Stimulated activated CD8-positive, alpha-beta memory T cell treated with anti-CD3 and anti-CD28 coated beads, Interleukin-7, amount 100 ng/mL, for 24 hours (primary cell): ENCODE data around the gene MRAP2.
"Not testable (repeated sequence)": the region's sequence is repeated elsewhere in the genome, so short reads cannot be mapped to it uniquely, and the experiment has no call there.

ENCODE experiments used
- DNase-seq: peaks from one replicate; pipeline ENCODE4 v3.0.0-alpha.2; 2020; ENCODE audit warnings: low read depth

The MRAP2 gene

GRCh38 chr6:84032000-84032399 lies 1.6 kb upstream of the MRAP2 start:
- DNase-seq, result not testable (repeated sequence)

- no peak for DNase-seq
Measured at GRCh38 chr6:84035484-84035883, 1.9 kb downstream of the MRAP2 start.

DNA sequence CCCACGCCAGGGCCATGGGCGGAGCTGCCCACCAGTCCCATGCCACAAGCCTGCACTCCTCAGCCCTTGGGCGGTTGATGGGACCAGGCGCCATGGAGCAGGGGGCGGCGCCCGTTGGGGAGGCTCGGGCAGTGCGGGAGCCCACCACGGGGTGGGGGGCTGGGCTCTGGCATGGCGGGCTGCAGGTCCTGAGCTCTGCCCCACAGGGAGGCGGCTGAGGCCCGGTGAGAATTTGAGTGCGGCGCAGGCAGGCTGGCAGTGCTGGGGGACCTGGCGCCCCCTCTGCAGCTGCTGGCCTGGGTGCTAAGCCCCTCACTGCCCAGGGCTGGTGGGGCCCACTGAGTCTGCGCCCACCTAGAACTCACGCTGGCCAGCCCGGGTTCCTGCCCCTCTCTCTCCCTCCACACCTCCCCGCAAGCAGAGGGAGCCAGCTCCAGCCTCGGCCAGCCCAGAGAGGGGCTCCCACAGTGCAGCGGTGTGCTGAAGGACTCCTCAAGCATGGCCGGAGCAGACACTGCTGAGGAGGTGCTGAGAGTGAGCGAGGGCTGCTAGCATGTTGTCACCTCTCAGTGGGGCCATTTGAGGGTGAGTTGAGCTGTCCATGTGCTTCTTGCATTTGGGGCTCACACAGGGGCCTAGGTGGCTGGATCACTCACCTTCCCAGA lies 4.0 kb downstream of the MRAP2 start:
- no peak for DNase-seq

- no peak for DNase-seq
Measured at GRCh38 chr6:84042603-84043002, 9.0 kb downstream of the MRAP2 start.

- no peak for DNase-seq
Measured at GRCh38 chr6:84043555-84043954, 10.0 kb downstream of the MRAP2 start.

GRCh38 chr6:84046755-84047154 lies 13.2 kb downstream of the MRAP2 start:
- no peak for DNase-seq

- DNase-seq, result no peak
Measured at GRCh38 chr6:84048588-84048987, 15.0 kb downstream of the MRAP2 start.

DNA sequence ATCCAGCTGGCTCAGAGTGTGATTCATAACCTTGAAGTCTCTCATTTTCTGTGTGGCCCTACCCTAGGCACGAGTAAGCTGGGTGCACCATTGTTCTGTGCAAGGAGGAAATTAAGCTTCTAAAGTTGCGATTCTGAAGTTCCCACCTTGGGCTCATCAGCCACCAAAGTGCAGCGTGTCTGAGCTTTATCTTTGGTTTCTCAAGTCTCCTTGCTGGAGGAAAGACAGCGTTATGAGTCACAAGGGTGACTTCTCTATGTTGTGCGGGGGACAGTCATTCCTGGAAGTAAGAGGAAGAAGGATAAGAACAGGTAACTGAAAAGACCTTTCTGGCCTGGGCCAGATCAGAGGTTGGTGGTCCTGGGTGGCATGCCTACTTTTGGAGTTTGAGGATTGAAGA lies 16.8 kb downstream of the MRAP2 start:
- no peak for DNase-seq

- no peak for DNase-seq
Measured at GRCh38 chr6:84052204-84052882, 18.8 kb downstream of the MRAP2 start.

GRCh38 chr6:84052883-84053241 lies 19.3 kb downstream of the MRAP2 start:
- no peak for DNase-seq

- DNase-seq, result no peak
Measured at GRCh38 chr6:84055647-84056046, 22.1 kb downstream of the MRAP2 start.

GRCh38 chr6:84057908-84058307 lies 24.3 kb downstream of the MRAP2 start:
- DNase-seq, result no peak

- no peak for DNase-seq
Measured at GRCh38 chr6:84059082-84059481, 25.5 kb downstream of the MRAP2 start.

DNA sequence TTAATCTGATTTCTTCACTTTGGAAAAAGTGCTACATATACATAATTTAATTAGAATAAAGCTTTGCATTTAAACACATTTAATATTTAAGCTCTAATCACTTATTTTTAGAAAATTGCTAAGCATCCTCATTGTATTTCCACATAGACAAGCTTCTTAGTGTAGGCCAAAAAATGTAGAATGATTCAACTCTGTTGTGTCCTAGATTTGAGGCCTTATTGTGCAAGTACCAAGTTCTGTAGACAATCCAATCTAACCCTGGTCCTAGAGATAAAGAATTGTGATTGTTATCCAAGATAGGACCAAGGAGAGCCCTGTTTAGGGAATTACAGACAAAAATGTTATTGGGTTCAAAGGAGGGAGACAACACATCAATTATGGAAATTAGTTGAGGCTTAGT lies 27.6 kb downstream of the MRAP2 start:
- no peak for DNase-seq

- DNase-seq, result no peak
Measured at GRCh38 chr6:84061613-84062398, 28.2 kb downstream of the MRAP2 start.

- no peak for DNase-seq
Measured at GRCh38 chr6:84062519-84063154, 29.1 kb downstream of the MRAP2 start.

GRCh38 chr6:84065693-84066290 lies 32.2 kb downstream of the MRAP2 start:
- DNase-seq, result no peak

DNA sequence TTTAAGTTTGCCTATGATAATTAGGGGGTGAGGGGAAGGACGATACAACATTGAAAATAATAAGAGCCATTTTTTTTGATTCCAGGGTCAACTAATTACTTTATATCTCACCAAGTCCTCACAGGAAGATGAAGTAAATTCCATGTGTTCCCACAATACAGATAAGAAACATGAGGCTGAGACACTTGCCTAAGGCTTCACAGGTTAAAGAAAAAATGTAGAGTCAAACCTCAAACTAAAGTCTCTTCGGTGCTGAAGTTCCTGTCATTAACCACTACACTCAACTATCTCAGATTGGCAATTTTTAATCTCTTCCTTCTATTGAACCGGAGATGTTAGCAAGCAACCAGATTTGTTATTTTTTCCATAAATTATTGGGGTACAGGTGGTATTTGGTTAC lies 33.0 kb downstream of the MRAP2 start:
- DNase-seq, result no peak

DNA sequence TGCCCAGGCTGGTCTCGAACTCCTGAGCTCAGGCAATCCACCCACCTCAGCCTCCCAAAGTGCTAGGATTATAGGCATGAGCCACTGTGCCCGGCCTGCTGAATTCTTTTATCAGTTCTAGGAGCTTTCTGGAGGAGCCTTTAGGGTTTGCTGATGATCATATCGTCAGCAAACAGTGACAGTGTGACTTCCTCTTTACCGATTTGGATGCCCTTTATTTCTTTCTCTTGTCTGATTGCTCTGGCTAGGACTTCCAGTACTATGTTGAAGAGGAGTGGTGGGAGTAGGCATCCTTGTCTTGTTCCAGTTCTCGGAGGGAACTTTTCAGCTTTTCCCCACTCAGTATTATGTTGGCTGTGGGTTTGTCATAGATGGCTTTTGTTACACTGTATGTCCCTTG lies 35.3 kb downstream of the MRAP2 start:
- not testable (repeated sequence) for DNase-seq

GRCh38 chr6:84072442-84072997 lies 38.9 kb downstream of the MRAP2 start:
- no peak for DNase-seq

DNA sequence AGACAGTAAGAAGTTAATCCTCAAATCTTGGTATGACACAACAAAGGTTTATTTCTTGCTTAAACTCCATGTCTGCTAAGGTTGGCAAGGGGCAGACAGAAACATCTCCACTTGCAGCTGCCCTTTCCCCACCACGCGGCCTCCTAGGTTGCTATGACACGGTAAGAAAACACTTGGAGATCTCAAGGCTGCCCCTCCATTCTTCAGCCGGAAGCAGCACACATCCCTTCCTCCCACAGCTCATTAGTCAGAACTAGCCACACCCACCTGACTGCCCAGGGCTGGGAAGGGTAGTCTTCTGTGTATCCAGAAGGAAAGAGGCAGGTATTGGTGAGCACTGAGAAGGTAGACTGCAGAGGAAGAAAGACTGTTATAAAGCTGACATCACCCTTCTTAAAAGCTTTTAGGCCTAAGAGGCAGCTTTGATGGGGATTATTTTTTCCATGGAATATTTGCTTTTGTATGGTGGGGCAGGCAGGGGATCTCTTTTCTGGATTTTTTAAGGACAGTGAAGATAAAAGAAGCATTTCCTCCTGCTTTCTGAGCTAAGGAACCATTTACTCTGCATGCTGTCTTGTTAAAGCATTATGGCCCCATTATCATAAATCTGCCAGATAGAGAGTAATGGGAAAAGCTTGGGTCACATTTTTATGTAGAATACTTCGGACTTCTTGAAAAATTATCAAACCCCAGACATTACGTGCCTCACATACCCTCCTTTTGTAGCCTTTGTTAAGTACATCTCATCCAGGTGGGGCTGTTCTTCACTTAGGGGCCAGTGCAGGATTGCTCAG lies 41.6 kb downstream of the MRAP2 start:
- no peak for DNase-seq
